Endothelial cell of umbilical vein (primary cell): ENCODE measurements around the gene DDX10. TPM values are rescaled to one million over a fixed set of nuclear protein-coding genes. Genes with fewer than 3 reads are reported as not detected.

Experiments
- BruUV-seq: library from RNA; stranded (reverse); fragments of 400-500 nt; replicated peaks from 2 replicates; lab custom pipeline; 2021; lab: Mats Ljungman, UMichigan
- CTCF ChIA-PET: fragments of 300-600, 350-600 bp; sonication (Branson Sonifier 250); formaldehyde crosslinking; loops from one replicate; lab custom pipeline; 2021; ENCODE audit warnings: antibody characterized with exemption, inconsistent platforms; lab: Charles Lee
- POLR2A ChIA-PET: fragments of 300-600, 350-600 bp; sonication (Branson Sonifier 250); formaldehyde crosslinking; loops from one replicate; lab custom pipeline; 2021; ENCODE audit warnings: antibody characterized with exemption, inconsistent platforms; lab: Charles Lee
- DNase-seq: peaks from one replicate; pipeline ENCODE4 v3.0.0-alpha.2; 2011; ENCODE audit warnings: low read depth, low spot score
- FAIRE-seq: peaks from 2 replicates; lab custom pipeline; 2011; peaks lifted over from hg19 to GRCh38; lab: Jason Lieb, UNC
- H2AFZ ChIP-seq: 2 replicates; pipeline ENCODE4 v1.6.0; 2012; ENCODE audit warnings: low read depth, low read length, control low read depth, inconsistent platforms
- H3K27ac ChIP-seq: 2 replicates; pipeline ENCODE4 v1.5.1; 2011; ENCODE audit warnings: low read depth, mild to moderate bottlenecking, control low read depth, low read length, moderate library complexity; ENCODE audit not compliant: insufficient read depth
- H3K27me3 ChIP-seq, 2 experiments: 2 replicates each; pipeline versions ENCODE4 v1.6.0 to v1.6.1; 2011; ENCODE audit warnings: low read length in 2 of 2, mixed read lengths in 1 of 2; ENCODE audit not compliant: control insufficient read depth in 2 of 2, insufficient read depth in 2 of 2
- H3K36me3 ChIP-seq, 2 experiments: 2 replicates in 1 of 2; 3 replicates in 1 of 2; pipeline ENCODE4 v1.5.1; 2011; ENCODE audit warnings: low read length in 2 of 2, mild to moderate bottlenecking in 1 of 2, moderate library complexity in 1 of 2; ENCODE audit not compliant: control insufficient read depth in 2 of 2, insufficient read depth in 2 of 2; ENCODE audit errors: extremely low read depth in 1 of 2
- H3K4me1 ChIP-seq: 3 replicates; pipeline ENCODE4 v1.5.1; 2011; ENCODE audit warnings: mild to moderate bottlenecking, low read length; ENCODE audit not compliant: control insufficient read depth, insufficient read depth; ENCODE audit errors: extremely low read depth
- H3K4me2 ChIP-seq: 2 replicates; pipeline ENCODE4 v1.6.1; 2011; ENCODE audit warnings: low read length, control low read depth, mixed read lengths; ENCODE audit not compliant: insufficient read depth
- H3K4me3 ChIP-seq, 3 experiments: fragments of 200-600 bp in 1 of 3; sonication (generic), shearing (Covaris generic) in 1 of 3; replicated peaks in 1 of 3; 2 replicates each; pipeline ENCODE4 v1.5.1; 2011 to 2016; ENCODE audit warnings: control low read depth in 3 of 3, low read length in 3 of 3, mild to moderate bottlenecking in 2 of 3, inconsistent platforms in 1 of 3, low read depth in 1 of 3, moderate library complexity in 1 of 3; ENCODE audit not compliant: insufficient read depth in 1 of 3
- H3K79me2 ChIP-seq: 2 replicates; pipeline ENCODE4 v1.6.0; 2012; ENCODE audit warnings: low read length, inconsistent platforms; ENCODE audit not compliant: control insufficient read depth, insufficient read depth
- H3K9ac ChIP-seq: replicated peaks from 2 replicates; pipeline ENCODE3; 2011; ENCODE audit warnings: low read length, control low read depth; ENCODE audit not compliant: insufficient read depth; ENCODE audit errors: extremely low read depth
- H3K9me1 ChIP-seq: replicated peaks from 3 replicates; pipeline ENCODE4 v1.6.0; 2011; ENCODE audit warnings: mild to moderate bottlenecking, low read length; ENCODE audit not compliant: control insufficient read depth, insufficient read depth; ENCODE audit errors: extremely low read depth
- H3K9me3 ChIP-seq: replicated peaks from 2 replicates; pipeline ENCODE4 v1.5.1; 2012; ENCODE audit warnings: low read length, inconsistent platforms; ENCODE audit not compliant: control insufficient read depth, insufficient read depth
- H4K20me1 ChIP-seq: replicated peaks from 2 replicates; pipeline ENCODE3; 2011; ENCODE audit warnings: mild to moderate bottlenecking, low read length; ENCODE audit not compliant: control insufficient read depth, insufficient read depth; ENCODE audit errors: extremely low read depth
- EZH2 ChIP-seq: IDR thresholded peaks from 2 replicates; pipeline ENCODE4 v1.6.1; 2012; ENCODE audit warnings: borderline replicate concordance, low read depth, mild to moderate bottlenecking, moderate library complexity, low read length, inconsistent platforms; ENCODE audit not compliant: severe bottlenecking
- FOS ChIP-seq: IDR thresholded peaks from 2 replicates; pipeline ENCODE4 v1.6.1; 2011; ENCODE audit warnings: mild to moderate bottlenecking, low read length, moderate library complexity, borderline replicate concordance; ENCODE audit not compliant: insufficient read depth
- GATA2 ChIP-seq: IDR thresholded peaks from 2 replicates; pipeline ENCODE4 v1.7.0; 2011; ENCODE audit warnings: low read depth, mild to moderate bottlenecking, moderate library complexity, mixed read lengths, low read length; ENCODE audit not compliant: insufficient read length, insufficient read depth
- JUN ChIP-seq: IDR thresholded peaks from 2 replicates; pipeline ENCODE4 v1.6.1; 2011; ENCODE audit warnings: borderline replicate concordance, low read depth; ENCODE audit not compliant: insufficient read length, insufficient read depth
- MYC ChIP-seq: IDR thresholded peaks from one replicate; pipeline ENCODE4 v1.6.1; 2011; ENCODE audit warnings: mild to moderate bottlenecking, low read depth, low read length
- POLR2A ChIP-seq: IDR thresholded peaks from 2 replicates; pipeline ENCODE4 v1.6.1; 2012; ENCODE audit warnings: low read depth, mild to moderate bottlenecking, control low read depth, low read length
- POLR2AphosphoS5 ChIP-seq: IDR thresholded peaks from 2 replicates; pipeline ENCODE4 v1.6.1; 2012; ENCODE audit warnings: low read depth, mild to moderate bottlenecking, control low read depth, low read length, moderate library complexity; ENCODE audit not compliant: insufficient read depth
- dilution Hi-C: fragments of 300-500 bp; cut with MboI; formaldehyde crosslinking; loops from one replicate; pipeline ENCODE4 v1.15.0; 2019; ENCODE audit warnings: low sequenced_read_pairs; ENCODE audit not compliant: extremely low pct_ligation_motif_present
- intact Hi-C: fragments of 100-400 bp; cut with micrococcal nuclease; formaldehyde crosslinking; loops from one replicate; pipeline ENCODE4 v1.10.0; 2022
- polyA plus RNA-seq, 4 experiments: library from polyadenylated mRNA; depleted of rRNA in 3 of 4; stranded (reverse) in 3 of 4; unstranded in 1 of 4; fragments of >200 nt; gene quantifications; 2 replicates each; pipeline versions ENCODE4 v1.2.1 to v1.2.3, GENCODE V29; 2011 to 2012; ENCODE audit warnings: missing spikeins in 1 of 4
- total RNA-seq: library from RNA; stranded (reverse); gene quantifications from 2 replicates; pipeline ENCODE4 v1.2.3, GENCODE V29; 2021
- TF ChIP-seq, protein P1 (sequence below): IDR thresholded peaks from 2 replicates; pipeline ENCODE4 v1.6.1; 2011; ENCODE audit not compliant: insufficient read depth, insufficient read length
- TF ChIP-seq, protein P2 (sequence below), 2 donors: IDR thresholded peaks; 1 replicate in 1 of 2; 2 replicates in 1 of 2; pipeline ENCODE4 v1.5.1; 2011; ENCODE audit warnings: low read length in 2 of 2, mild to moderate bottlenecking in 2 of 2, moderate library complexity in 2 of 2, control low read depth in 1 of 2, inconsistent platforms in 1 of 2, low read depth in 1 of 2; ENCODE audit not compliant: insufficient read depth in 1 of 2; ENCODE audit errors: extremely low read depth in 1 of 2

The DDX10 gene
- total and polyA plus RNA-seq, 2 donors (not counting 3 experiments of a cell fraction or from before 2014, with no cell fraction given) = 29.8 to 35.2 TPM

DNA sequence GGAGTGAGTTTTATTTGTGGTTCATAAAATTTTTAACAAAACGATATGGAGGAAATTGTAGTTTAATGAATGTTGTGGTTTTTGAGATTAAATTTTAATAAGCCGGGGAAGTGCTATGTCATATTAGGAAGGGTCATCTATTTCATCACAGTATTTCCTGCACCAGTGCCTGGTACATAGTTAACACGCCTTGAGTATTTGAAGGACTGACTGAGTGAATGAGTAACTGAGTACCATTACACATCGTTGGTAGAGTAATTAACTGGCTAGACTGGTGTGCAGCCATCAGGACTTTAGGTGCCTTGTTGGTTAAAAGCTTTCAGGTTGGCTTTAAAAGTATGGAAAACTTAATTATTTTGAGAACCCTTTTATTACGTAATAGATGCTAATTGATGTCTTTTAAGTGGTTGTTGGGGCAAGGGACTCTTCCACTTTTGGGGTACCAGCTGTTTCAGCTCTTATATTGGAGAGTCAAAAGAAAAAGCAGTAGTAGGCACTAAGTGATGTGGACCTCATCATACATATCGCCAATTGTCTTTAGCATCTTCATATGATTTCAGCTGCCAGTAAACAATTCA is 101.8 kb downstream of the DDX10 start:
- Histone ChIP-seq H3K9me1 (no peaks in the 10 kb centered on the region), H3K4me3 (no peak overlapping the region), H2AFZ (no peak overlapping the region), H3K36me3 (no peaks in the 10 kb centered on the region), H3K27ac (no peak overlapping the region), H3K79me2 (peaks cover 20% of the 10 kb centered on the region), H4K20me1 (no peaks in the 10 kb centered on the region), H3K9me3 (no peaks in the 10 kb centered on the region), H3K27me3 (no peaks in the 10 kb centered on the region), H3K9ac (no peak overlapping the region), H3K4me1 (no peaks in the 10 kb centered on the region), H3K4me2 (no peak overlapping the region)
- intact Hi-C loops (no loop called here), dilution Hi-C loops (no loop called here)
- no TSS peak for BruUV-seq
- TF ChIP-seq MYC = no peak
- no peak for TF ChIP-seq JUN
- TF ChIP-seq FOS = no peak
- TF ChIP-seq EZH2 = no peak
- no peak for TF ChIP-seq POLR2A
- TF ChIP-seq, protein P1, sequence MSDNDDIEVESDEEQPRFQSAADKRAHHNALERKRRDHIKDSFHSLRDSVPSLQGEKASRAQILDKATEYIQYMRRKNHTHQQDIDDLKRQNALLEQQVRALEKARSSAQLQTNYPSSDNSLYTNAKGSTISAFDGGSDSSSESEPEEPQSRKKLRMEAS = no peak
- no peak for TF ChIP-seq GATA2
- TF ChIP-seq POLR2AphosphoS5 = no peak
- TF ChIP-seq, protein P2, sequence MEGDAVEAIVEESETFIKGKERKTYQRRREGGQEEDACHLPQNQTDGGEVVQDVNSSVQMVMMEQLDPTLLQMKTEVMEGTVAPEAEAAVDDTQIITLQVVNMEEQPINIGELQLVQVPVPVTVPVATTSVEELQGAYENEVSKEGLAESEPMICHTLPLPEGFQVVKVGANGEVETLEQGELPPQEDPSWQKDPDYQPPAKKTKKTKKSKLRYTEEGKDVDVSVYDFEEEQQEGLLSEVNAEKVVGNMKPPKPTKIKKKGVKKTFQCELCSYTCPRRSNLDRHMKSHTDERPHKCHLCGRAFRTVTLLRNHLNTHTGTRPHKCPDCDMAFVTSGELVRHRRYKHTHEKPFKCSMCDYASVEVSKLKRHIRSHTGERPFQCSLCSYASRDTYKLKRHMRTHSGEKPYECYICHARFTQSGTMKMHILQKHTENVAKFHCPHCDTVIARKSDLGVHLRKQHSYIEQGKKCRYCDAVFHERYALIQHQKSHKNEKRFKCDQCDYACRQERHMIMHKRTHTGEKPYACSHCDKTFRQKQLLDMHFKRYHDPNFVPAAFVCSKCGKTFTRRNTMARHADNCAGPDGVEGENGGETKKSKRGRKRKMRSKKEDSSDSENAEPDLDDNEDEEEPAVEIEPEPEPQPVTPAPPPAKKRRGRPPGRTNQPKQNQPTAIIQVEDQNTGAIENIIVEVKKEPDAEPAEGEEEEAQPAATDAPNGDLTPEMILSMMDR (IDR thresholded peaks at IDR 0.05; ENCODE audit: extremely low read depth in 1 of 2, insufficient read depth in 1 of 2, low read depth in 1 of 2, low read length in 2 of 2) = no peak
- no peak for FAIRE-seq
- ChIA-PET POLR2A (no interaction called here), CTCF (interaction anchor here (0.9 kb wide), 1 partner anchor 19 kb away, joined by 3 read pairs; no protein-coding TSS in a partner anchor)
- no peak for DNase-seq
